ENCODE data around the gene LRGUK. TPM values are rescaled to one million over a fixed set of nuclear protein-coding genes. Genes with fewer than 3 reads are reported as not detected.

Gene LRGUK
- total and polyA plus RNA-seq, 2 of the 4 experiments (the other 2 are of a cell fraction), result 0.07 TPM; not detected in 1

DNA sequence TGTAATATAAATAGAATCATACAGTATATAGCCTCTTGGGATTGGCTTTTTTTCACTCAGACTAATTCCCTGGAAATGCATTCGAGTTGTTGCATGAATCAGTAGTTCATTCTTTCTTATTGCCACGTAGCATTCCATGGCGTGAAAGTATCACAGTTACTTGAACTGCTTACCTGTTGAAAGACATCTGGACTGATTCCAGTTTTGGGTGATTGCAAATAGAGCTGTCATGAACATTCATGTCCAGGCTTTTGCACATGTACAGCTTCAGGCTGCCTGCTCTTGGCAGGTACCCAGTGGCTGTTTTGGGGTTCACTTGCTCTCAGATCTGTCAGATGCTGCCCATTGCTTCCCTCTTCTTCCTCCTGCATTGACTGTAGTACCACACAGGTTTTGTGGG lies 54.9 kb downstream of the LRGUK start:
- Histone ChIP-seq H4K20me1 (ENCODE audit: insufficient read depth, low read length) (no peaks in the 10 kb centered on the region), H3K4me3 (ENCODE audit: insufficient read depth, low read depth, low read length) (no peak overlapping the region), H2AK9ac (replicated peaks; ENCODE audit: low read depth, low read length, poor library complexity) (no peak overlapping the region), H2AK5ac (ENCODE audit: low read depth, low read length) (no peak overlapping the region), H2AFZ (replicated peaks; ENCODE audit: low read length, poor library complexity) (no peak overlapping the region), H3K27ac (ENCODE audit: insufficient read depth, low read length) (no peak overlapping the region), H3K9me3 (ENCODE audit: control insufficient read depth, insufficient read depth, low read length) (no peaks in the 10 kb centered on the region), H2BK15ac (ENCODE audit: low read depth, low read length) (no peak overlapping the region), H3K56ac (ENCODE audit: extremely low read depth, insufficient read depth, low read length) (no peak overlapping the region), H3K4me2 (ENCODE audit: low read depth, low read length) (no peak overlapping the region), H3K79me1 (ENCODE audit: low read depth in 1 of 2, low read length in 2 of 2) (no peaks in the 10 kb centered on the region), H3K18ac (ENCODE audit: low read depth, low read length) (no peak overlapping the region), H2BK120ac (ENCODE audit: low read depth, low read length) (no peak overlapping the region), H3K23ac (ENCODE audit: low read depth, low read length) (no peak overlapping the region), H2BK20ac (ENCODE audit: low read depth, low read length) (no peak overlapping the region), H3K36me3 (ENCODE audit: control insufficient read depth, insufficient read depth, low read length) (no peaks in the 10 kb centered on the region), H4K91ac (ENCODE audit: insufficient read depth, low read depth, low read length) (no peak overlapping the region), H4K5ac (ENCODE audit: low read depth, low read length) (no peak overlapping the region), H3K27me3 (ENCODE audit: control insufficient read depth, insufficient read depth, low read length) (no peaks in the 10 kb centered on the region), H3K9ac (ENCODE audit: low read depth, low read length) (no peak overlapping the region), H3K14ac (replicated peaks; ENCODE audit: low read depth, low read length) (no peak overlapping the region), H4K8ac (ENCODE audit: low read depth in 2 of 2, low read length in 2 of 2) (no peak overlapping the region), H3K9me1 (ENCODE audit: insufficient read depth, low read length) (0 out of 2 replicates have a peak, but pooled peaks cover 6% of the 10 kb centered on the region), H3K4ac (ENCODE audit: low read depth, low read length) (no peak overlapping the region), H2BK5ac (ENCODE audit: low read depth, low read length, poor library complexity, severe bottlenecking) (no peak overlapping the region), H3K4me1 (ENCODE audit: control insufficient read depth, insufficient read depth, low read length) (peaks cover 2% of the 10 kb centered on the region; the same call in 1 of the 2 replicates)
- dilution Hi-C loops (cut with HindIII; ENCODE audit: low sequenced_read_pairs, unreplicated experiment), result no loop called here
- no peak for ATAC-seq (ENCODE audit: low read depth)
- WGBS, 2 experiments (ENCODE audit: extremely low coverage in 2 of 2, insufficient read length in 1 of 2), result no CpG with 5 or more reads among the region's 3 CpGs
- no peak for DNase-seq
- no TSS peak for BruUV-seq (replicated peaks)
- in situ Hi-C loops (cut with MboI; ENCODE audit: low sequenced_read_pairs), result no loop called here
- ChIA-PET CTCF (no interaction called here), POLR2A (ENCODE audit: unreplicated experiment) (no interaction called here)
- TF ChIP-seq FOS (IDR thresholded peaks at IDR 0.05; ENCODE audit: low read depth, low read length) (no peak), MXI1 (IDR thresholded peaks at IDR 0.05; ENCODE audit: borderline replicate concordance, low read depth, low read length) (no peak), CEBPB (IDR thresholded peaks at IDR 0.05; ENCODE audit: low read depth, low read length) (no peak), NFE2L2 (IDR thresholded peaks at IDR 0.05; ENCODE audit: low read depth, low read length) (no peak), MAFK (IDR thresholded peaks at IDR 0.05; ENCODE audit: low read depth, low read length) (no peak)
- TF ChIP-seq, protein P1, sequence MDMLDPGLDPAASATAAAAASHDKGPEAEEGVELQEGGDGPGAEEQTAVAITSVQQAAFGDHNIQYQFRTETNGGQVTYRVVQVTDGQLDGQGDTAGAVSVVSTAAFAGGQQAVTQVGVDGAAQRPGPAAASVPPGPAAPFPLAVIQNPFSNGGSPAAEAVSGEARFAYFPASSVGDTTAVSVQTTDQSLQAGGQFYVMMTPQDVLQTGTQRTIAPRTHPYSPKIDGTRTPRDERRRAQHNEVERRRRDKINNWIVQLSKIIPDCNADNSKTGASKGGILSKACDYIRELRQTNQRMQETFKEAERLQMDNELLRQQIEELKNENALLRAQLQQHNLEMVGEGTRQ (IDR thresholded peaks at IDR 0.05; ENCODE audit: low read depth, low read length), result no peak
- TF ChIP-seq, protein P2, sequence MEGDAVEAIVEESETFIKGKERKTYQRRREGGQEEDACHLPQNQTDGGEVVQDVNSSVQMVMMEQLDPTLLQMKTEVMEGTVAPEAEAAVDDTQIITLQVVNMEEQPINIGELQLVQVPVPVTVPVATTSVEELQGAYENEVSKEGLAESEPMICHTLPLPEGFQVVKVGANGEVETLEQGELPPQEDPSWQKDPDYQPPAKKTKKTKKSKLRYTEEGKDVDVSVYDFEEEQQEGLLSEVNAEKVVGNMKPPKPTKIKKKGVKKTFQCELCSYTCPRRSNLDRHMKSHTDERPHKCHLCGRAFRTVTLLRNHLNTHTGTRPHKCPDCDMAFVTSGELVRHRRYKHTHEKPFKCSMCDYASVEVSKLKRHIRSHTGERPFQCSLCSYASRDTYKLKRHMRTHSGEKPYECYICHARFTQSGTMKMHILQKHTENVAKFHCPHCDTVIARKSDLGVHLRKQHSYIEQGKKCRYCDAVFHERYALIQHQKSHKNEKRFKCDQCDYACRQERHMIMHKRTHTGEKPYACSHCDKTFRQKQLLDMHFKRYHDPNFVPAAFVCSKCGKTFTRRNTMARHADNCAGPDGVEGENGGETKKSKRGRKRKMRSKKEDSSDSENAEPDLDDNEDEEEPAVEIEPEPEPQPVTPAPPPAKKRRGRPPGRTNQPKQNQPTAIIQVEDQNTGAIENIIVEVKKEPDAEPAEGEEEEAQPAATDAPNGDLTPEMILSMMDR (conservative IDR thresholded peaks at IDR 0.05; ENCODE audit: low read depth, low read length), result no peak
- intact Hi-C loops (cut with micrococcal nuclease), result no loop called here
